Measurements from ENCODE around the gene DHX30.
"Not testable (repeated sequence)": the region's sequence is repeated elsewhere in the genome, so short reads cannot be mapped to it uniquely, and the experiment has no call there.

DHX30 gene

GRCh38 chr3:47885168-47885567 lies 82.2 kb downstream of the DHX30 start:
- no peak for DNase-seq

- DNase-seq = not testable (repeated sequence)
Observed at GRCh38 chr3:47887991-47888390, 85.1 kb downstream of the DHX30 start.

GRCh38 chr3:47888986-47889757 lies 86.2 kb downstream of the DHX30 start:
- DNase-seq = no peak

GRCh38 chr3:47890126-47890827 lies 87.3 kb downstream of the DHX30 start:
- no peak for DNase-seq

GRCh38 chr3:47890828-47891612 lies 88.1 kb downstream of the DHX30 start:
- no peak for DNase-seq

- no peak for DNase-seq
Observed at GRCh38 chr3:47891613-47892005, 88.7 kb downstream of the DHX30 start.

- no peak for DNase-seq
Observed at GRCh38 chr3:47892286-47893040, 89.5 kb downstream of the DHX30 start.

- DNase-seq = no peak
Observed at GRCh38 chr3:47895241-47895640, 92.3 kb downstream of the DHX30 start.

- no peak for DNase-seq
Observed at GRCh38 chr3:47896736-47897135, 93.8 kb downstream of the DHX30 start.

GRCh38 chr3:47897954-47898353 lies 95.0 kb downstream of the DHX30 start:
- DNase-seq = no peak

GRCh38 chr3:47899495-47900108 lies 96.7 kb downstream of the DHX30 start:
- no peak for DNase-seq
